Measurements from ENCODE around the gene LRRC25. TPM values are rescaled to one million over a fixed set of nuclear protein-coding genes. Genes with fewer than 3 reads are reported as not detected.

LRRC25 gene
- polyA plus RNA-seq, 3 donors, result 0.87 to 1.2 (median 0.98) TPM

DNA sequence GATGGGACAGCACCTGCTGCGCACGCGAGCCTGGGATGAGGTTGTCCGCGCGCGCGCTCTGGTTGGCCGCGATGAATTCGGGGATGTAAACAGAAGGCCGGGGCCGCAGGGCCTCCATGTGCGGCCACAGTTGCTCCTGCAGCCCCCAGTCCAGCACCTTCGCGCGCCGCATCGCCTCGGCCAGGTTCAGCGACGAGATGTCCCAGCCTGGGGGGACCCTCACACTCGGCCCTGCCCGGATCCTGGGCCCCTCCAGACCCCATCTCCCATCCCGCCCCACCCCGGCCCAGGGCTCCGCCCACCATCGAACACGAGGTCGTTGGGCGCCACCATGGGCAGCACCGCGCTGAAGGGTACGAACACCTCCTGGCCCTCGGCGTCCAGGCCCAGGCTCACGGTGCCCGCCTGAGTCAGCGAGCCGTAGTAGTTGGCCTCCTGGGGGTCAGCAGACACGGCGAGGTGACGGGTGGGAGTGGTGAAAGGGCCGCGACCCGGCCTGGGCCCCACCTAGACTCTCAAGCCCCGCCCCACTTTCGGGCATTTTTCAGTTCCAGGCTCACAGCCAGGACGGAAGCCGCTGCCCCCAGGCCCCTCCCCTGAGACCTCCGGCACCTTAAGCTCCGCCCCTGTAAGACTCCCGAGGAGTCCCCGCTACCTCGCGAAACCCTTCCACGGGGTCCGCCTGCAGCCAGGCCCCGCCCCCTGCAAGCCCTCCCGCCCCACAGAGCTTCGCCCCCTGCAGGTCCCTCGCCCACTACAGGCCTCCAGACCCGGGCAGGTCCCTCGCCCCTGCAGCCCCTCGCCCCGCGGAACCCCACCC is 39.5 kb upstream of the LRRC25 start:
- DNase-seq, result peak; percentile 90

GRCh38 chr19:18435842-18436670 is 38.6 kb upstream of the LRRC25 start:
- no peak for DNase-seq

GRCh38 chr19:18435178-18435841 is 37.9 kb upstream of the LRRC25 start:
- no peak for DNase-seq

DNA sequence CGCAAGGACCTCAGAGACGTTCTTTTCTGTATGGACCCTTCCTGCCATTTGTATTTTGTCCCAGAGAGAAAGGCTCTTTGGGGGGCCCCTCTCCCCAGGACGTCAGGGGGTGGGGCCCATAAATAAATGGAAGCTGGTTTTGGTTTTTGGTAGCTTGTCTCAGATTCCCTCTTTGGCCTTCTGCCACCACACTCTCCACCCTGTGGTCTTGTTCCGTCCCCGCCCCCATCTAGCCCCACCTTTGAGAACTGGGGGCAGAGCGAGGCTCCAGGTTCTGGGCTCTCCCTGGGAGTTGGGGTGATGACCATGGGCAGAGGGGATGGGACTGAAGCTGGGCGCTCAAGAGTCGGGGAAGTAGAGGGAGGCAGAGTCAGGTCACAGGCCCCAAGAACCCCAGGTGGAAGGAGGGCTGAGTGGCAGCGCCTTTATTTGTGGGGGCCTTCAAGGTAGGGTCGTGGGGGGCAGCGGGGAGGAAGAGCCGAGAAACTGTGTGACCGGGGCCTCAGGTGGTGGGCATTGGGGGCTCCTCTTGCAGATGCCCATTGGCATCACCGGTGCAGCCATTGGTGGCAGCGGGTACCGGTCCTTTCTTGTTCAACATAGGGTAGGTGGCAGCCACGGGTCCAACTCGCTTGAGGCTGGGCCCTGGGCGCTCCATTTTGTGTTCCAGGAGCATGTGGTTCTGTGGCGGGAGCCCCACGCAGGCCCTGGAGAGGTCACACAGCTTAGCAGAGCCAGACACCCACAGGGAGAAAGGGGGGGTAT is 37.2 kb upstream of the LRRC25 start:
- DNase-seq, result no peak

GRCh38 chr19:18433735-18434398 is 36.4 kb upstream of the LRRC25 start:
- DNase-seq, result no peak

GRCh38 chr19:18433015-18433691 is 35.7 kb upstream of the LRRC25 start:
- DNase-seq, result no peak

DNA sequence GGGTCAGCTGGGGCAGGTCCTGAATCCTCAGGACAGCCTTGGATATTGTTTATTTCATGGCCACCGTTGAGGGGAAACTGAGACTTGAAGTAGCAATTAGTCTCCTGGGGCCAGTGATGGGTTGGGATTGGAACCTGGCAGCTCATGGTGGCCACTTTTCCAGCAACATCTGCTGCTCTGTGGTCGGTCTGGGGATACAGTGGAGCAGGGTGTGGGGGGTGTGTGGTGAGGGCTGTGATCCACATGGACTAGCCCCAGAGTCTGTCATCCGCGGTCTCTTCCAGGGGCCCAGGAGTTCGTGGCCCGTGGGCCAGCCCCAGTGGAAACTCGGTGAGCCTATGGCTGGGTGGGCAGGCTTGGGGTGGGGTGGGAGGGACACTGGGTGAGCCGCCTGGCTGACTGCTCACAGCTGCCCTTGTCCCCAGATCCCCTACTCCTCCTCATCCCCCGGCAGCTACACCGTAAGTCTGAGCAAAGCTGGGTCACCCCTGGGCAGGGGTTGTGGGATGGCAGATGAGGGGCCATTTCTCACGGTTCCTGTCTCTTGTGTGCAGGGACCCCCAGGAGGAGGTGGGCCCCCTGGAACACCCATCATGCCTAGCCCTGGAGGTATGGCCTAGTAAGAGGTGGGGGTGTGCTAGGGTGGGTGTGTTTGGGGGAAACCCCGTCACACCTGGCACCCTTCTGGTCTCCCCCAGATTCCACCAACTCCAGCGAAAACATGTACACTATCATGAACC is 35.0 kb upstream of the LRRC25 start:
- DNase-seq, result no peak

- DNase-seq, result no peak
These were observed 34.2 kb upstream of the LRRC25 start for GRCh38 chr19:18431351-18432197.

DNA sequence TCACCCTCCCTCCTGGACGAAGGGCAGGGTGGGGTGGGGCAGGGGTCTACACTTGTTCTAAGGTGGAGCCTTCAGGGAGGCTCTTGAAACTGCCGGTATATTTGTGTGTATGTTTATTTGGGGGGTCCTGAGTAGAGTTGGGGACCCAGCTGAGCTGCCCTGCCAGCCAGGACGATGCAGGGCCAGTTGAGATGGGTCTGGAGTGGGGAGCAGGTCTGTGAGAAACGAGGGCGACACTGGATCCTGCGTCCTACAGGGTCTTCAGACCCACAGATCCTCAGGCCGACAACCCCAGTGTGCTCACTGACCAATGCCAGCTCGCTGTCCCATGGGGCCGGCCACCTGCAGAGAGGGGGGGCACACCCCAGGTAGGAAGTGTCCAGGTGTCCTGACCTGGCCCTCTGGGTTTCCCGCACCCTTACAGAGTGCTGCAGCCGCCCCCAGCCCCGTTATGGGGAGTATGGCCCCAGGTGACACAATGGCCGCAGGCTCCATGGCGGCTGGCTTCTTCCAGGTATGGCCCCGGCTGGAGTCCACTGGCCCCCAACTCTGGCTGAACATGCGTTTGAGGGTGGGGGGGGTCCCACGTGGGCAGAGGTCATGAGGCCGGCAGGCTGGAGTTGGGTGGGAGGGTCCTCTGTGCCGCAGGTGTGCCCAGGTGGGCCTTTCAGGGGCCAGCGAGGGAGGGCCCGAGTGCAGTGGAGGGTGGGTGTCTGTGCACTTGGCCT is 33.2 kb upstream of the LRRC25 start:
- DNase-seq, result no peak

- no peak for DNase-seq
These were observed 32.4 kb upstream of the LRRC25 start for GRCh38 chr19:18429717-18430416.

- no peak for DNase-seq
These were observed 31.6 kb upstream of the LRRC25 start for GRCh38 chr19:18428787-18429674.

DNA sequence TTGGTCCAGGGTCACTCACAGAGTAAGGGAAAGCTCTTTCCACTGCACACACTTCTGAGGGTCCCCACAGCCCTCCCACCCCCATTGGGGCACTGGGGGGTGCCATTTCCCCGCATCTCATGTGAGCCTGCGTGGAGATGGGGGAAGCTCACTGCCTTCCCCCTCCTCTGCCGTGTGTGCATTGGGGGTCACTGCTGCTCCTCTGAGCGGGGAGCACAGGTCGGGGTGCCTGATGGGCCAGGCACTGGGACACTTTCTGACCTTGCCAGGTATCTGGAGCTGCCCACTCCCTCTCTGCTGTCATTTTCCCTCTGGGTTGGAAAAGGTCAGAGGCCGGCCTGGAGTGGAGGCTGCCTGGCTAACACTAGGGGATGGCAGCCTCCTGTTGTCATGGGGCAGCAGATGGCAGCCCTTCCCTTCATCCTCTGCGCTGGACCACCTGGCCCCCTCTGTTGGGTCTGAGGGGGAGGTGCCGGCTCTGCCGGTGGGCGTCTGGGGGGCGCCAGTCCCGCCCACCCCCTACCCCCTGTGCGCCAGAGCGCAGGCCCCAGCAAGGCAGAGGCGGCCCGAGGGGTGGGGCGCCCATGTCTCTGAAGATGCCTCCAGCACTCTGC is 30.9 kb upstream of the LRRC25 start:
- DNase-seq, result no peak

DNA sequence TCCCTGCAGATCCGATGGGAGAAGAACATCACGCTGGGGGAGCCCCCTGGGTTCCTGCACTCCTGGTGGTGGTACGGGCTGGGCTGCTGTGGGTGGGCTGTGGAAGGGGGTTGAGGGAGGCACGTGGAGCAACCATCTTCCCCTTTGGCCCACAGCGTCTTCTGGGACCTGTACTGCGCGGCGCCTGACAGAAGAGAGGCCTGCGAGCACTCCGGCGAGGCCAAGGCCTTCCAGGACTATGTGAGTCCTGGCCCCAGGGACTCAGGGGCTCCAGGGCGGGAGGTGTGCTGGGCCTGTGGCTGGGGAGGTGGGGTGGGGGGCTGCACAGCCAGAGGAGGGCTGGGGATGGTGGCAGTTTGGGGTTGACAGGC is 30.3 kb upstream of the LRRC25 start:
- no peak for DNase-seq

DNA sequence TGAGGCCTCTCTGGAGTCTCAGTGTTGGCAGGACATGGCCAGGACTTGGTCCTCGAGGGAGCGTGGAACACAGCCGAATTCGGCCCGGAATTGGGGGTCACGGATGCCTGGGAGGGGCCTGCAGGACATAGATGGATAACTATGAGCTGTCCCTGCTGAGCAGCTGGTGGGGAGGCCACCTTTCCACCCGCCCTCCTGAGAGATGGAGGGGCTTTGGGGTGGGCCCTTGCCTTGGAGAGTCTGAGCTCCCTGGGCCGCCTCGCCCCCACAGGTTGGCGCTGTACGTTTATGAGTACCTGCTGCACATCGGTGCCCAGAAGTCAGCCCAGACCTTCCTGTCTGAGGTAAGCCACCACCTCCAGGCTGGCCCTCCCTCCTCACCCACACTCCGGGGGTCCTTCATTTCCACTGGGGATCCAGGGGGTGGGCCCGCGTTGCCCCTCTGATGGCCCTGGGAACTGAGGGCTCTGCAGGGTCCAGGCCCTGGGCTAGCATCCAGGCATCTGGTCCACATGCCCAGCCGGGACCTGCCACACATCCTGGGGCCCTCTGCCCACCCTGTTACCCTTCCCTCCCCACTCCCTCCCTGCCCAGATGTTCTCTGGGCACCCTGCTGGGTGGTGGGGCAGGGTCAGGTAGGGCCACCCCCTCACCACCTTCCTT is 29.8 kb upstream of the LRRC25 start:
- DNase-seq, result no peak

DNA sequence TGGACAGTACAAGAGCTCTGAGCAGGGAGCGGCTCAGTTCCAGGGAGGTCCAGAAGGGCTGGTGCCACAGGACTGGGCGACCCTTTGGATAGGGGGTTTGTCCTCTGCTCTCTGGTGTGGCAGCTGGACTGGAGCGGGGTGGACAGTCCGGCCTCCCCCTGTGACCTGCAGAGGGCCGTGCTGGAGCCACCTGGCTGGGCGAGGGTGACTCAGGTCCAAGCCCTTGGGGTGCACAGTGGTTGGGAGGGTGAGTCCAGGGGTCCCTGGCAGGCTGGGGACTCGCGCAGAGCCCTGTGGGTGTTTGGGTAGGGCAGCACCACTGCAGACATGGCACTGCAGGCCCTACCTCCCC is 29.0 kb upstream of the LRRC25 start:
- no peak for DNase-seq

Data from renal pelvis (tissue), 4 donors.